ENCODE measurements around the gene LAMB1.

Gene LAMB1

DNA sequence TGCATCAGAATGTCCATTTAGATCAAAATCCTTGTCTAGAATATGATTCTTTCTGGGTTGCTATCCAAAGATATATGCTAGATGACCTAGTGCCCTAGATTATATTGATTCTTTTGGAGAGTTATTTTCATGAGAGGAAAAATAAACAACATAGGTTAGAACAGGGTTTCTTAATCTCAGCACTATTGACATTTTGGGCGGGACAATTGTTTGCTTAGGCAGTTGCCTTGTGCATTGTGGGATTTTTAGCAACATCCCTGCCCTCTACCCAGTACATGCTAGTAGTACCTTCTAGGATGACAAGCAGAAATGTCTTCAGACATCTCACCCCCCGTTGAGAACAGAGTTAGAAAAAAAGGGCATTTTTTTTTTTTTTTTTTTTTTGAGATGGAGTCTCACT is 25.1 kb upstream of the LAMB1 start:
- no peak for DNase-seq (ENCODE audit: low spot score)
- Histone ChIP-seq H3K18ac (ENCODE audit: low read length) (no peak overlapping the region), H3K27me3 (ENCODE audit: control insufficient read depth in 3 of 3, insufficient read depth in 3 of 3, low read depth in 1 of 3, low read length in 3 of 3) (peaks cover 0 to 9% (median 0%) of the 10 kb centered on the region in 3 experiments), H4K91ac (ENCODE audit: low read depth, low read length, poor library complexity) (no peak overlapping the region), H2BK5ac (ENCODE audit: low read length) (no peak overlapping the region), H3K36me3 (replicated peaks in 1 of 2; ENCODE audit: control insufficient read depth in 2 of 2, insufficient read depth in 2 of 2, low read length in 2 of 2) (no peaks in the 10 kb centered on the region), H3K4me1 (ENCODE audit: control insufficient read depth in 2 of 2, insufficient read depth in 1 of 2, low read depth in 1 of 2, low read length in 2 of 2) (peaks cover 0 to 1% of the 10 kb centered on the region in 2 donors), H2BK15ac (ENCODE audit: low read length) (no peak overlapping the region), H2AFZ (ENCODE audit: low read length) (no peak overlapping the region), H4K8ac (ENCODE audit: low read depth, low read length) (no peak overlapping the region), H3K4ac (ENCODE audit: low read length) (no peak overlapping the region), H3K9me3 (replicated peaks in 1 of 2; ENCODE audit: control insufficient read depth in 2 of 2, insufficient read depth in 1 of 2, low read depth in 1 of 2, low read length in 2 of 2) (no peaks in the 10 kb centered on the region), H3K9ac (ENCODE audit: low read depth, low read length, poor library complexity) (no peak overlapping the region), H3K79me1 (ENCODE audit: low read depth, low read length) (no peaks in the 10 kb centered on the region), H3K27ac (replicated peaks; ENCODE audit: low read length) (no peak overlapping the region), H2AK5ac (ENCODE audit: low read depth, low read length) (no peak overlapping the region), H3K4me2 (ENCODE audit: insufficient read depth, low read length, poor library complexity, severe bottlenecking) (no peak overlapping the region), H2BK120ac (ENCODE audit: low read depth, low read length) (no peak overlapping the region), H3K14ac (ENCODE audit: low read length) (no peak overlapping the region), H3K23ac (ENCODE audit: low read depth, low read length, poor library complexity) (no peak overlapping the region), H3K4me3 (ENCODE audit: low read length in 2 of 2) (no peak overlapping the region), H2BK12ac (ENCODE audit: low read length) (no peak overlapping the region)
- no CpG with 5 or more reads among the region's 2 CpGs for WGBS, 2 donors (ENCODE audit: extremely low coverage in 2 of 2, insufficient read length in 2 of 2, insufficient replicate concordance in 1 of 2)

DNA sequence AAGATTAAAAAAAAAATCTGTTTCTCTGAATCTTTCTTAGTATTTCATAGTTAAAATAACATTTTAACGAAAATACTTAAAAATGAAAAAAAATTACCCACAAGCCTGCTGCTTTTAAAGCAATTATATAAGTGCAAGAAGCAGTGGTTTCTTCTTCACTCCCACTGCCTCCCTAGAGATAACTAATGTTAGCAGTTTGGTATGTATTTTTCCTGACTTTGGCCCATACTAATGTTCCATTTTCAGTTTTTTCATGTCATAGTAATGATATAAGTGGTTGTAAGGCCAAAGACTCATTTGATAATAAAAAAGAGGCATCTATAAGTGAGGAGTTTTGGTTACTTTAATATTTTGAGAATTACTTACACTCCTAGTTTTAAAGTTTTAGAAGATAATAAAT is 24.3 kb upstream of the LAMB1 start:
- Histone ChIP-seq H3K9ac (ENCODE audit: low read depth, low read length, poor library complexity) (no peak overlapping the region), H3K4me1 (ENCODE audit: control insufficient read depth in 2 of 2, insufficient read depth in 1 of 2, low read depth in 1 of 2, low read length in 2 of 2) (peaks cover 0 to 1% of the 10 kb centered on the region in 2 donors), H2BK120ac (ENCODE audit: low read depth, low read length) (no peak overlapping the region)

DNA sequence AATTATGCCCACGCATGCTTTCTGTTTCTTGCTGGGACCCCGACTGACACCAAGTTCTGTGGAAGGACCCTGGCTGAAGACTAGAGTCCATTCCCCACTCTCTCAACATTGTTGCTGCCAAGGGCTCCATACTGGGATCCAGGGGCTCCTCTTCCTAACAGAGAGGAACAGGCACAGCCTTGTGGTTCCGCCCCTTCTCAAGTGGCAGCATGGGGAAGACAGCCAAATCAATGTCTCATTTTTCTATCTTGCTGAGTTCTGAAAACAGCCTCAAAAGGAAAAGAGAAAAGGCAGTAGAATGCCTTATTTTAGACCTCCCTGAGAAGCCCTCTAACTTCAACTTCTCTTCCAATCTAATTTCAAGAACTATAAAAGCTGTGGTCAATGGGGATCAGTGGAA is 23.7 kb upstream of the LAMB1 start:
- Histone ChIP-seq H4K8ac (ENCODE audit: low read depth, low read length) (no peak overlapping the region), H2BK120ac (ENCODE audit: low read depth, low read length) (no peak overlapping the region), H3K18ac (ENCODE audit: low read length) (no peak overlapping the region), H2BK5ac (ENCODE audit: low read length) (no peak overlapping the region), H3K23ac (ENCODE audit: low read depth, low read length, poor library complexity) (no peak overlapping the region), H2AFZ (ENCODE audit: low read length) (peak overlapping the region; percentile 42), H3K36me3 (replicated peaks in 1 of 2; ENCODE audit: control insufficient read depth in 2 of 2, insufficient read depth in 2 of 2, low read length in 2 of 2) (no peaks in the 10 kb centered on the region), H2AK5ac (ENCODE audit: low read depth, low read length) (no peak overlapping the region), H3K27me3 (ENCODE audit: control insufficient read depth in 3 of 3, insufficient read depth in 3 of 3, low read depth in 1 of 3, low read length in 3 of 3) (peaks cover 0 to 9% (median 0%) of the 10 kb centered on the region in 3 experiments), H3K14ac (ENCODE audit: low read length) (no peak overlapping the region), H4K91ac (ENCODE audit: low read depth, low read length, poor library complexity) (no peak overlapping the region), H3K4me2 (ENCODE audit: insufficient read depth, low read length, poor library complexity, severe bottlenecking) (no peak overlapping the region), H3K9me3 (replicated peaks in 1 of 2; ENCODE audit: control insufficient read depth in 2 of 2, insufficient read depth in 1 of 2, low read depth in 1 of 2, low read length in 2 of 2) (no peaks in the 10 kb centered on the region), H2BK12ac (ENCODE audit: low read length) (no peak overlapping the region), H3K4ac (ENCODE audit: low read length) (no peak overlapping the region), H3K27ac (replicated peaks; ENCODE audit: low read length) (no peak overlapping the region), H3K79me1 (ENCODE audit: low read depth, low read length) (no peaks in the 10 kb centered on the region), H3K4me3 (ENCODE audit: low read length in 2 of 2) (no peak overlapping the region), H3K9ac (ENCODE audit: low read depth, low read length, poor library complexity) (no peak overlapping the region), H2BK15ac (ENCODE audit: low read length) (no peak overlapping the region), H3K4me1 (ENCODE audit: control insufficient read depth in 2 of 2, insufficient read depth in 1 of 2, low read depth in 1 of 2, low read length in 2 of 2) (peaks cover 0 to 1% of the 10 kb centered on the region in 2 donors)
- no CpG with 5 or more reads among the region's 3 CpGs for WGBS, 2 donors (ENCODE audit: extremely low coverage in 2 of 2, insufficient read length in 2 of 2, insufficient replicate concordance in 1 of 2)
- no peak for DNase-seq (ENCODE audit: low spot score)

More for the DNA sequence above, 24.3 kb upstream of the LAMB1 start:
- H3K4me2 ChIP-seq (ENCODE audit: insufficient read depth, low read length, poor library complexity, severe bottlenecking): no peak overlapping the region
- no peak overlapping the region for H2AK5ac ChIP-seq (ENCODE audit: low read depth, low read length)
- no peak overlapping the region for H3K4me3 ChIP-seq (ENCODE audit: low read length in 2 of 2)
- H3K4ac ChIP-seq (ENCODE audit: low read length): no peak overlapping the region
- H3K27me3 ChIP-seq (ENCODE audit: control insufficient read depth in 3 of 3, insufficient read depth in 3 of 3, low read depth in 1 of 3, low read length in 3 of 3): peaks cover 0 to 9% (median 0%) of the 10 kb centered on the region in 3 experiments
- H3K27ac ChIP-seq (replicated peaks; ENCODE audit: low read length): no peak overlapping the region
- H3K14ac ChIP-seq (ENCODE audit: low read length): no peak overlapping the region
- DNase-seq (ENCODE audit: low spot score): no peak
- no peak overlapping the region for H2BK15ac ChIP-seq (ENCODE audit: low read length)
- H3K18ac ChIP-seq (ENCODE audit: low read length): no peak overlapping the region
- H3K36me3 ChIP-seq (replicated peaks in 1 of 2; ENCODE audit: control insufficient read depth in 2 of 2, insufficient read depth in 2 of 2, low read length in 2 of 2): no peaks in the 10 kb centered on the region
- H2BK5ac ChIP-seq (ENCODE audit: low read length): no peak overlapping the region
- no peak overlapping the region for H3K23ac ChIP-seq (ENCODE audit: low read depth, low read length, poor library complexity)
- H2AFZ ChIP-seq (ENCODE audit: low read length): no peak overlapping the region
- H3K9me3 ChIP-seq (replicated peaks in 1 of 2; ENCODE audit: control insufficient read depth in 2 of 2, insufficient read depth in 1 of 2, low read depth in 1 of 2, low read length in 2 of 2): no peaks in the 10 kb centered on the region
- H4K91ac ChIP-seq (ENCODE audit: low read depth, low read length, poor library complexity): no peak overlapping the region
- no peak overlapping the region for H2BK12ac ChIP-seq (ENCODE audit: low read length)
- no CpG with 5 or more reads among the region's 1 CpG for WGBS, 2 donors (ENCODE audit: extremely low coverage in 2 of 2, insufficient read length in 2 of 2, insufficient replicate concordance in 1 of 2)
- H3K79me1 ChIP-seq (ENCODE audit: low read depth, low read length): no peaks in the 10 kb centered on the region
- no peak overlapping the region for H4K8ac ChIP-seq (ENCODE audit: low read depth, low read length)

DNA sequence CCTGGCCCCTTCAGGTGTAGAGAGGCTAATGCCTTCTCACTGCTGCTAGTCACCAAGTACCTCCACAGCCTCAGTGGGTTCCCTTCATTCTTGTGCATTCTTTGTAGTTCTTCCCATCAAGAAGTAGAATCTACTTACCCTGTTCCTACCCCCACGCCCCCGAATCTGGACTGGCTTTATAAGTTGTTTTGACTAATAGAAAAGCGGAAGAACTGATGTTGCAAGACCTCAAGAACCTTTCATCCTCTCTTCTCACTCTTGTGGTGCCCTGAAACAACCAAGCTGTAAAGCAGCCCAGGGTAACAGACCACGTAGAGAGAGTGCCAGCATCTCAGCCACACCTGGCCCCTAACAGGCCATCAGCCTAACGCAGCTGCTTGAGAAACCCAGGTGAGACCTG is 23.2 kb upstream of the LAMB1 start:
- Histone ChIP-seq H3K4me1 (ENCODE audit: control insufficient read depth in 2 of 2, insufficient read depth in 1 of 2, low read depth in 1 of 2, low read length in 2 of 2) (peaks cover 0 to 1% of the 10 kb centered on the region in 2 donors), H4K8ac (ENCODE audit: low read depth, low read length) (no peak overlapping the region), H2BK5ac (ENCODE audit: low read length) (no peak overlapping the region), H2AFZ (ENCODE audit: low read length) (no peak overlapping the region), H3K4me2 (ENCODE audit: insufficient read depth, low read length, poor library complexity, severe bottlenecking) (no peak overlapping the region), H3K79me1 (ENCODE audit: low read depth, low read length) (no peaks in the 10 kb centered on the region), H3K4ac (ENCODE audit: low read length) (no peak overlapping the region), H3K9ac (ENCODE audit: low read depth, low read length, poor library complexity) (no peak overlapping the region), H3K18ac (ENCODE audit: low read length) (no peak overlapping the region), H2BK120ac (ENCODE audit: low read depth, low read length) (no peak overlapping the region), H4K91ac (ENCODE audit: low read depth, low read length, poor library complexity) (no peak overlapping the region), H3K27ac (replicated peaks; ENCODE audit: low read length) (no peak overlapping the region), H3K23ac (ENCODE audit: low read depth, low read length, poor library complexity) (no peak overlapping the region), H2BK12ac (ENCODE audit: low read length) (no peak overlapping the region), H3K4me3 (ENCODE audit: low read length in 2 of 2) (no peak overlapping the region), H3K14ac (ENCODE audit: low read length) (no peak overlapping the region), H3K36me3 (replicated peaks in 1 of 2; ENCODE audit: control insufficient read depth in 2 of 2, insufficient read depth in 2 of 2, low read length in 2 of 2) (no peaks in the 10 kb centered on the region), H3K27me3 (ENCODE audit: control insufficient read depth in 3 of 3, insufficient read depth in 3 of 3, low read depth in 1 of 3, low read length in 3 of 3) (peaks cover 0 to 9% (median 0%) of the 10 kb centered on the region in 3 experiments), H3K9me3 (replicated peaks in 1 of 2; ENCODE audit: control insufficient read depth in 2 of 2, insufficient read depth in 1 of 2, low read depth in 1 of 2, low read length in 2 of 2) (no peaks in the 10 kb centered on the region), H2BK15ac (ENCODE audit: low read length) (no peak overlapping the region), H2AK5ac (ENCODE audit: low read depth, low read length) (no peak overlapping the region)
- DNase-seq (ENCODE audit: low spot score): no peak
- WGBS, 2 donors (ENCODE audit: extremely low coverage in 2 of 2, insufficient read length in 2 of 2, insufficient replicate concordance in 1 of 2): no CpG with 5 or more reads among the region's 5 CpGs
